ENCODE data around the gene PIP5K1C.

Gene PIP5K1C

DNA sequence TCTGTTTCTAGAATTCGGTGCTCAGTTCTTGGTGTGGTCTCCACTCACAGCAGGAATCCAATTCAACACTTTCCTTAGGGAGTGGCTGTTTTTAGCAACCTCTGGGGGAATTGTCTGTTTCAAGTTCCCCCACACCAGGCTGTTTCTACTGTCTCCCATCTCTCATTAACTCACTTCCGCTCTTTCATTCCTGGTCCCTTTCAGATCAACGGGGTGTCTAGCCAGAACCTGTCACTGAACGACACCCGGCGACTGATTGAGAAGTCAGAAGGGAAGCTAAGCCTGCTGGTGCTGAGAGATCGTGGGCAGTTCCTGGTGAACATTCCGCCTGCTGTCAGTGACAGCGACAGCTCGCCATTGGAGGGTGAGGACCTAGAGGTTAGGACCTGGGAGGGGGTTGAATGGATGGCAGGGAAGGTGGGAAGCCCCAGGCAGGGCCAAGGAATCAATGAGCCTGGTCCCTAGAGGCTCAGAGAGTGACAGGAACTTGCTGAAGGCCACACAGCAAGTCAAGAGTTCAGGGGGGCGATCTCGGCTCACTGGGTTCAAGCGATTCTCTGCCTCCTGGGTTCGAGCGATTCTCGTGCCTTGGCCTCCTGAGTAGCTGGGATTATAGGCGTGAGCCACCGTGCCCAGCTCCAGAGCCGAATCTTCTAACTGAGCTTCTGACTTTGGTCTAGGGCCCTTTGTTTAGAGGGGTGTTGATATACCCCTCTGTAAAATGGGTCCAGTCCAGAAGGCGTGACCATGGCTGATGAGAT, 33.5 kb upstream of the PIP5K1C start:
- Histone ChIP-seq H3K27ac (ENCODE audit: low read length) (no peak overlapping the region), H3K4me3 (ENCODE audit: low read length) (no peak overlapping the region)

DNA sequence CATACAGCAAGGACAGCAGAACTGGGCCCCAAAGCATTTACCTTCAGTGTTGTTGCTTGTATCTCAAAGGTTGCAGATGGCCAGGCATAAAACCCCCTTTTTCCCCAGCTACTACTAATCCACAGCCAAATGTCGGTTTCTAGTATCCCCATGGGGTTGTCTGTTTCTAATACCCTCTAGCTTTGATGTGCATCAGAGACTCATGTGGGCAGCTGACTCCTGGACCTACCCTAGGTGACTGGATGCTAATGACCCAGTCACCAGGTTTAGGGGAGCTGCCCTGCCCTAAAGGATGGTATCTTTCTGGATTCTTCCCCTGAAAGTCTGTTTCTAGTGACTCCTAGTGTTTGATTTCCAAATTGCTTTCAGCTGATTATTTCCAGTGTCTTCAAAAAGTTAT, 31.8 kb upstream of the PIP5K1C start:
- H3K9me3 ChIP-seq (ENCODE audit: control insufficient read depth, low read depth, low read length), result no peaks in the 10 kb centered on the region
- H3K27ac ChIP-seq (ENCODE audit: low read length), result no peak overlapping the region
- no peak overlapping the region for H3K9ac ChIP-seq (ENCODE audit: low read length)
- H3K4me3 ChIP-seq (ENCODE audit: low read length), result no peak overlapping the region
- H3K36me3 ChIP-seq (ENCODE audit: control insufficient read depth, low read depth, low read length), result no peaks in the 10 kb centered on the region
- no peaks in the 10 kb centered on the region for H3K4me1 ChIP-seq (ENCODE audit: control insufficient read depth, low read depth, low read length)
- no peaks in the 10 kb centered on the region for H3K27me3 ChIP-seq (ENCODE audit: control insufficient read depth, insufficient read depth, low read length)

More for the DNA sequence above, 33.5 kb upstream of the PIP5K1C start:
- Histone ChIP-seq H3K9ac (ENCODE audit: low read length) (no peak overlapping the region), H3K27me3 (ENCODE audit: control insufficient read depth, insufficient read depth, low read length) (no peaks in the 10 kb centered on the region), H3K9me3 (ENCODE audit: control insufficient read depth, low read depth, low read length) (no peaks in the 10 kb centered on the region), H3K4me1 (ENCODE audit: control insufficient read depth, low read depth, low read length) (no peaks in the 10 kb centered on the region), H3K36me3 (ENCODE audit: control insufficient read depth, low read depth, low read length) (no peaks in the 10 kb centered on the region)

DNA sequence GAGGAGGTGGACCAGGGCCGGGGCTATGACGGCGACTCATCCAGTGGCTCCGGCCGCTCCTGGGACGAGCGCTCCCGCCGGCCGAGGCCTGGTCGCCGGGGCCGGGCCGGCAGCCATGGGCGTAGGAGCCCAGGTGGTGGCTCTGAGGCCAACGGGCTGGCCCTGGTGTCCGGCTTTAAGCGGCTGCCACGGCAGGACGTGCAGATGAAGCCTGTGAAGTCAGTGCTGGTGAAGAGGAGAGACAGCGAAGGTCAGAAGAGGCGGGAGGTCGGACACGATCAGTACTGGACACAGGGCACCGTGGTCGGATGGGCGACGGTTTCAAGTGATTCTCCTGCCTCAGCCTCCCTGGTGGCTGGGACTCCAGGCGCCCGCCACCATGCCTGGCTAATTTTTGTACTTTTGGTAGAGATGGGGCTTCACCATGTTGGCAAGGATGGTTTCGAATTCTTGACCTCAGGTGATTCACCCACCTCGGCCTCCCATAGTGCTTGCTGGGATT, 30.2 kb upstream of the PIP5K1C start:
- no peak overlapping the region for H3K27ac ChIP-seq (ENCODE audit: low read length)
- no peaks in the 10 kb centered on the region for H3K36me3 ChIP-seq (ENCODE audit: control insufficient read depth, low read depth, low read length)
- no peak overlapping the region for H3K4me3 ChIP-seq (ENCODE audit: low read length)
- no peak overlapping the region for H3K9ac ChIP-seq (ENCODE audit: low read length)
- H3K27me3 ChIP-seq (ENCODE audit: control insufficient read depth, insufficient read depth, low read length), result no peaks in the 10 kb centered on the region
- peaks cover 3% of the 10 kb centered on the region for H3K4me1 ChIP-seq (ENCODE audit: control insufficient read depth, low read depth, low read length)
- no peaks in the 10 kb centered on the region for H3K9me3 ChIP-seq (ENCODE audit: control insufficient read depth, low read depth, low read length)

DNA sequence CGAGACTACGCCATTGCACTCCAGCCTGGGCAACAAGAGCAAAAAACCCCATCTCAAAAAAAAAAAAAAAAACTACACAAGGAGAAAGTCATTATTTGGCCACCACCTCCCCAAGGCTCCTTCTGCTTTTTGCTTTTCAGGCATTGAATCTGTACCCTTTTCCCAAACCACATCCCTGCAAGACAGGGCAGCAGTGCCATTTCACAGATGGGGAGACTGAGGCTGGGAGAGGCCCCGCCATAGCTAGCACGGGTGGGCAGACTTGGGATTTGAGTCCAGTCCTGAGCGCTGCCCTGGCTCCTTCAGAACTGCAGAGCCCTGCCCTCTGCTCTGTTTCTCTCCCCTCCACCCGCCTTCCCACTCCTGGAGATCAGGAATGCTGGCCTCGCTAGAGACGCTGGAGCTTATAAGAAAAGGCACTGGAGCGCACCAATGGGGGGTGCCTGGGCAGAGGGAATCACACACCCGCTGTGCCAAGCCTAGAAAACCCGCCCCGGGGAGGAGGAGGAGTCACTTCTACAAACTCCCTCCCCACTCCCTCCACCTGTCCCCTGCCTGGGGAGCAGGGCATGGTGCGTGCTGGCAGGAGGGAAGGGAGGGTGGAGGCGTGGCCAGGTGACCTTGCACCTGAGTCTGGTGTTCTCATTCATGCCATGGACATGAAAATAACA, 25.5 kb upstream of the PIP5K1C start:
- Histone ChIP-seq H3K4me3 (ENCODE audit: low read length) (no peak overlapping the region), H3K36me3 (ENCODE audit: control insufficient read depth, low read depth, low read length) (no peaks in the 10 kb centered on the region), H3K9me3 (ENCODE audit: control insufficient read depth, low read depth, low read length) (no peaks in the 10 kb centered on the region), H3K9ac (ENCODE audit: low read length) (no peak overlapping the region), H3K27ac (ENCODE audit: low read length) (no peak overlapping the region), H3K4me1 (ENCODE audit: control insufficient read depth, low read depth, low read length) (peaks cover 7% of the 10 kb centered on the region), H3K27me3 (ENCODE audit: control insufficient read depth, insufficient read depth, low read length) (peaks cover 7% of the 10 kb centered on the region)

DNA sequence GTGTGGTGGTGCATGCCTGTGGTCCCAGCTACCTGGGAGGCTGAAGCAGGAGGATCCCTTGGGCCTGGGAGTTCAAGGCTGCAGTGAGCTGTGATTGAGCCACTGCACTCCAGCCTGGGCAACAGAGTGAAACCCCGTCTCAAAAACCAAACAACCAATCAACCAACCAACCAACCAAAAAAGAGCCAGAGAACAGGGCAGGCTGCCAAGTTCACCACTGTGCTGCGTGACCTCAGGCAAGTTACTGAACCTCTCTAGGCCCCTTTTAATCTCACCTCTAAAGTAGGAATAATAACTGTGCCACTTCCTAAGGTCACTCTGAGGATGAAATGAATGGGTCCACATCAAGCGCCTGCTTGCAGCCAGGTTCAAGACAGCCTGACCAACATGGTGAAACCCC, 24.9 kb upstream of the PIP5K1C start:
- Histone ChIP-seq H3K9ac (ENCODE audit: low read length) (no peak overlapping the region), H3K4me1 (ENCODE audit: control insufficient read depth, low read depth, low read length) (peaks cover 7% of the 10 kb centered on the region), H3K36me3 (ENCODE audit: control insufficient read depth, low read depth, low read length) (no peaks in the 10 kb centered on the region), H3K27me3 (ENCODE audit: control insufficient read depth, insufficient read depth, low read length) (peaks cover 7% of the 10 kb centered on the region), H3K4me3 (ENCODE audit: low read length) (no peak overlapping the region), H3K27ac (ENCODE audit: low read length) (no peak overlapping the region), H3K9me3 (ENCODE audit: control insufficient read depth, low read depth, low read length) (no peaks in the 10 kb centered on the region)

DNA sequence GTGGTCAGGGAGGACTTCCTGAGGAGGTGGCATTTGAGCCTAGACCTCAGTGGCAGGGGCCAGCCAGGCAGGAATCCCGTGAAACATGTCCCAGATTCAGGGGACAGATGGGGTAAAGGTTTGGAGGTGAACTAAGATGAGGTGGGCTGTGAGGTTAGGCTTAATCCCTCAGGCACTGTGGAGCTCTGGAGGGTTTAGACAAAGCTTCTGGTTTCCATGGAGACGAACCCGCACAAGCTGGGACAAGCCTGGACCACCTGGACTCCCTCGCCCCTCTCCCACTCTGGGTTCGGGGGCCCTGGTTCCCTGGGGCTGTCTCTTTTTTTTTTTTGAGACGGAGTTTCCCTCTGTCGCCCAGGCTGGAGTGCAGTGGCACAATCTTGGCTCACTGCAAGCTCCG, 23.6 kb upstream of the PIP5K1C start:
- Histone ChIP-seq H3K27me3 (ENCODE audit: control insufficient read depth, insufficient read depth, low read length) (peaks cover 7% of the 10 kb centered on the region), H3K4me3 (ENCODE audit: low read length) (no peak overlapping the region), H3K4me1 (ENCODE audit: control insufficient read depth, low read depth, low read length) (peaks cover 7% of the 10 kb centered on the region), H3K27ac (ENCODE audit: low read length) (no peak overlapping the region), H3K9me3 (ENCODE audit: control insufficient read depth, low read depth, low read length) (no peaks in the 10 kb centered on the region), H3K9ac (ENCODE audit: low read length) (no peak overlapping the region), H3K36me3 (ENCODE audit: control insufficient read depth, low read depth, low read length) (no peaks in the 10 kb centered on the region)

DNA sequence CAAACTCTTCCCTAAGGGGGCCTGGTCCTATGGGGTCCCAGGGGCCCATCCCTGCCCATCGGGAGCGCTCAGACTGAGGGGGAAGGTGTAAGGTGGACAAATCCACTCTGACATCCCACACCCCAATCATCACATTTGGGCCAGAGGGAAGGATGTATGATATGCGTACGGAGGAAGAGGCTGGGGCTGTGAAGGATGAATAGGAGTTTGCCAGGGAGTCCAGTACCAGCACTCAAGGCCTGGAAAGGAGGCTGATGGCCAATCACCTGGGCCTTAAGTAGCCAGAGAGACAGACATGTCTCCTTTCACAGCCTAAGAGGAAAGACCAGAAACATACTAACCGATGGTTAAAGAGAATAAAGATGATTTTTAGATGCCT, 22.8 kb upstream of the PIP5K1C start:
- Histone ChIP-seq H3K9ac (ENCODE audit: low read length) (no peak overlapping the region), H3K27me3 (ENCODE audit: control insufficient read depth, insufficient read depth, low read length) (peaks cover 7% of the 10 kb centered on the region), H3K27ac (ENCODE audit: low read length) (no peak overlapping the region), H3K4me1 (ENCODE audit: control insufficient read depth, low read depth, low read length) (peaks cover 7% of the 10 kb centered on the region), H3K36me3 (ENCODE audit: control insufficient read depth, low read depth, low read length) (no peaks in the 10 kb centered on the region), H3K4me3 (ENCODE audit: low read length) (no peak overlapping the region), H3K9me3 (ENCODE audit: control insufficient read depth, low read depth, low read length) (no peaks in the 10 kb centered on the region)

DNA sequence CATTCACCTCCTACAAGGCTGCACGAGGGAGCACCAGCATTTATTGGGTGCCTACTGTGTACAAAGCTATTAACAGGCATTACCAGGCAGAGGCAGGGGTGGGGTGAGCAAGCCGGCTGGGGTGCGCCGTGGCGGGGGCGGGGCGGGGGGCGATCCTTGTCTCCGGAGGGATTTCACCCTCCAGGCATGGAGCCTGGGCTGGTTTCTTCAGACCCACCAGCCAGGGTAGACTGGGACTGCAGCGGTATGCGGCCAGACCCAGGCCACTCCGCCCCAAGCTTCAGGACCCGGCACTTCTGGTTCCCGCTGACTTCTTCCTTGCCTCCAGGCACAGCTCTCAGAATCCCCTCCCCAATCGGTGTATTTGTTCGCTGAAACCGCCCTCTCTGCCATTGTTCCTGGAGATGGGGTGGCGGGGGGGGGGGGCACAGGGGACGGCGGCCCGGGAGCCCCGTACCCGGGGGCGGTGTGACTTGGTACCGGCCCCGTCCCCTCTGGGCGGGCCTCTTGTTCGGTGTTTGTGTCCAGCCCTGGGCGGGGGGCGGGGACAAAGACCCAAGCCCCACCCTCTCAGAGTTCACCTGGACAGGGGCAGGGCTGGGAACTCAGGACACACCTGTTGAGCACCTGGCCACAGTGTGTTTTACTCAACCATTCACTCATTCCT, 22.3 kb upstream of the PIP5K1C start:
- no peaks in the 10 kb centered on the region for H3K9me3 ChIP-seq (ENCODE audit: control insufficient read depth, low read depth, low read length)
- H3K4me1 ChIP-seq (ENCODE audit: control insufficient read depth, low read depth, low read length), result peaks cover 7% of the 10 kb centered on the region
- H3K4me3 ChIP-seq (ENCODE audit: low read length), result peak overlapping the region; percentile 64
- H3K27ac ChIP-seq (ENCODE audit: low read length), result no peak overlapping the region
- H3K27me3 ChIP-seq (ENCODE audit: control insufficient read depth, insufficient read depth, low read length), result peaks cover 7% of the 10 kb centered on the region
- no peaks in the 10 kb centered on the region for H3K36me3 ChIP-seq (ENCODE audit: control insufficient read depth, low read depth, low read length)
- H3K9ac ChIP-seq (ENCODE audit: low read length), result no peak overlapping the region

DNA sequence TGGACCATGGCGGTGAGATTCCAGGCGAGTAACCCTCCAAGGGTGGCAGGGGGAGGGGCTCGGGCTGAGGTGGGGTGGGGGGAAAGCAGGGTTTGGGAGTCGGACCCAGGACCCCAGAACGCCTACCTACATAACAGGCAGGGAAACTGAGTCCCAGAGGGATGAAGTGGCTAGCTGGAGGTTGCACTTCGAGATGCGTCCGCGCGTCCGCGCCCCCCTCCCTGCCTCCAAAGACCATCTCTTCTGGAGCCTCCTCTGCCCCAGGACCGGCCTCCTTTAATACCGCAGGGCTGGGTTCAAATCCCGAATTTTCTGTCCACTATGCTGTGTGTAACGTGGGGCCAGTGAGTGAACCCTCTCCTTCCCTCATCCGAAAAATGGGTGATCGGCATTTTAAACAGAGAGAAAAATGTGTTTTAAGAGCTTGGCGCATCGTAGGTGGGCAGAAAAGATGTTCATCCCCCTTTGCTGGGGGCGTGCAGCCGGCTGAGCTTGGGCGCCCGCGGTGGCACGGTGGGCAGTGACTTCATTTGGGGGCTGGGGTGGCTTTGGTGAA, 21.7 kb upstream of the PIP5K1C start:
- Histone ChIP-seq H3K27ac (ENCODE audit: low read length) (no peak overlapping the region), H3K9ac (ENCODE audit: low read length) (no peak overlapping the region)

DNA sequence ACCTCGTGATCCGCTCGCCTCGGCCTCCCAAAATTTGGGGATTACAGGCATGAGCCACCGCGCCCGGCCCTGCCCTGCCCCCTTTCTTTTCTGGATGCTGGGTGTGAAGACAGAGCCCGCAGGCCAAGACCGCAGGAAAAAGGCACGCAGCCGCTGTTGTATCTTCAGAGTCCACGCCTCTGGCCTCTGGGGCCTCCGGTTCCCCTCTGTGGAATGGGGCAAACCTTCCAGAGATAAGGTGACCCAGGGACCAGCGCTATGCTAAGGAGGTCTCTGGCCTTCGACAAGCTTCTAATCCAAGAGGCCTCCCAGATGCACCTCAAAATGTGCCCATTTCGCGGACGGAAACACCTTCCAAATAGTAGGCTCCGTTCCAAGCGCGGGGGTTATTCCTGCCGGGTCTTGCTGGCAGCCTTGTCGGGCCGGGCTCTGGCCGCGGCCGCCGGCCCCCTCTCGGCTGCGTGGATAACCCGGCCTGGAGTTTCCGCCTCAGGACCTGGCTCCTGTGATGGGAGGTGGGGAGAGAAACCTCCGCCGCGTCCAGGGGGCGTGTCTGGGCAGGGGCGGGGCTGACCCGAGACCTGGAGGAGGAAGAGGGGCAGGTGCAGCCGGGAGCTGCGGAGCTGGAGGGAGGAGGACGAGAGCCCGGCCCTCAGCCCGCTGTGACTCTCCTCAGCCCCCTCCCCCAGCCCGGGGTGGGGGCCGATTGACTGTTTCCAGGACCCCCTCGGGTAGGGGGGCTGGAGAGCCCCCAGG, 21.0 kb upstream of the PIP5K1C start:
- Histone ChIP-seq H3K4me3 (ENCODE audit: low read length) (peak overlapping the region; percentile 64), H3K9ac (ENCODE audit: low read length) (no peak overlapping the region), H3K4me1 (ENCODE audit: control insufficient read depth, low read depth, low read length) (peaks cover 7% of the 10 kb centered on the region), H3K9me3 (ENCODE audit: control insufficient read depth, low read depth, low read length) (no peaks in the 10 kb centered on the region), H3K27ac (ENCODE audit: low read length) (no peak overlapping the region), H3K36me3 (ENCODE audit: control insufficient read depth, low read depth, low read length) (no peaks in the 10 kb centered on the region), H3K27me3 (ENCODE audit: control insufficient read depth, insufficient read depth, low read length) (peaks cover 7% of the 10 kb centered on the region)

More for the DNA sequence above, 21.7 kb upstream of the PIP5K1C start:
- Histone ChIP-seq H3K9me3 (ENCODE audit: control insufficient read depth, low read depth, low read length) (no peaks in the 10 kb centered on the region), H3K4me3 (ENCODE audit: low read length) (peak overlapping the region; percentile 64), H3K36me3 (ENCODE audit: control insufficient read depth, low read depth, low read length) (no peaks in the 10 kb centered on the region), H3K4me1 (ENCODE audit: control insufficient read depth, low read depth, low read length) (peaks cover 7% of the 10 kb centered on the region), H3K27me3 (ENCODE audit: control insufficient read depth, insufficient read depth, low read length) (peaks cover 7% of the 10 kb centered on the region)
